ENCODE measurements around the gene KRT83.

DNA sequence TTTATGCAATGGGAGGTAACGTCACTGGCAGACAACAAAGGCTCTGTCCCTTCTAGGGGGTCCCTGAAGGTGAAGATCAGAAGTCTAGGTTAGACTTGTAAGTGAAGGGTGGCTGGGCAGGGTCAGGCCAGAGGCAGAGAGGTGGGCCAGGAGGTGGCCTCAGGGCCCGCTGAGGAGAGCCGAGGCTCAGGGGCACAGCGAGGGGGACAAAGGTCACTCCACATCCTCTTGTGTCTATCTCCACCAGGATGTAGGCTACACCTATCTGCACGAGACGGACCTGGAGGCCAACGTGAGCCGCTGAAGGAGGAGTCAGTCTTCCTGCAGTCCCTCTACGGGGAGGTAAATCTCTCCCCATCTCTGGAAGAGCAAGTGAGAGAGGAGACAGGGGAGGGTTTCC lies 25.8 kb upstream of the KRT83 start:
- TF ChIP-seq, protein P1, sequence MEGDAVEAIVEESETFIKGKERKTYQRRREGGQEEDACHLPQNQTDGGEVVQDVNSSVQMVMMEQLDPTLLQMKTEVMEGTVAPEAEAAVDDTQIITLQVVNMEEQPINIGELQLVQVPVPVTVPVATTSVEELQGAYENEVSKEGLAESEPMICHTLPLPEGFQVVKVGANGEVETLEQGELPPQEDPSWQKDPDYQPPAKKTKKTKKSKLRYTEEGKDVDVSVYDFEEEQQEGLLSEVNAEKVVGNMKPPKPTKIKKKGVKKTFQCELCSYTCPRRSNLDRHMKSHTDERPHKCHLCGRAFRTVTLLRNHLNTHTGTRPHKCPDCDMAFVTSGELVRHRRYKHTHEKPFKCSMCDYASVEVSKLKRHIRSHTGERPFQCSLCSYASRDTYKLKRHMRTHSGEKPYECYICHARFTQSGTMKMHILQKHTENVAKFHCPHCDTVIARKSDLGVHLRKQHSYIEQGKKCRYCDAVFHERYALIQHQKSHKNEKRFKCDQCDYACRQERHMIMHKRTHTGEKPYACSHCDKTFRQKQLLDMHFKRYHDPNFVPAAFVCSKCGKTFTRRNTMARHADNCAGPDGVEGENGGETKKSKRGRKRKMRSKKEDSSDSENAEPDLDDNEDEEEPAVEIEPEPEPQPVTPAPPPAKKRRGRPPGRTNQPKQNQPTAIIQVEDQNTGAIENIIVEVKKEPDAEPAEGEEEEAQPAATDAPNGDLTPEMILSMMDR (conservative IDR thresholded peaks at IDR 0.05; ENCODE audit: low read length): no peak
- TF ChIP-seq EZH2phosphoT487 (IDR thresholded peaks at IDR 0.05; ENCODE audit: borderline replicate concordance): no peak

All from Loucy (cell line).